NCI-H1092 (cell line): ENCODE measurements around the gene IFNA14.
A peak's percentile ranks its signal among the peaks of the same experiment; 100 is the strongest.
"Not testable (repeated sequence)": the region's sequence is repeated elsewhere in the genome, so short reads cannot be mapped to it uniquely, and the experiment has no call there.

Experiments
- DNase-seq: peaks from one replicate; lab custom pipeline; 2025; lab: John Stamatoyannopoulos, UW

The IFNA14 gene

GRCh38 chr9:21213411-21214326, 26.1 kb downstream of the IFNA14 start:
- DNase-seq, result not testable (repeated sequence)

- DNase-seq, result not testable (repeated sequence)
Observed at GRCh38 chr9:21212160-21212559, 27.6 kb downstream of the IFNA14 start.

- DNase-seq, result not testable (repeated sequence)
Observed at GRCh38 chr9:21210782-21211181, 29.0 kb downstream of the IFNA14 start.

DNA sequence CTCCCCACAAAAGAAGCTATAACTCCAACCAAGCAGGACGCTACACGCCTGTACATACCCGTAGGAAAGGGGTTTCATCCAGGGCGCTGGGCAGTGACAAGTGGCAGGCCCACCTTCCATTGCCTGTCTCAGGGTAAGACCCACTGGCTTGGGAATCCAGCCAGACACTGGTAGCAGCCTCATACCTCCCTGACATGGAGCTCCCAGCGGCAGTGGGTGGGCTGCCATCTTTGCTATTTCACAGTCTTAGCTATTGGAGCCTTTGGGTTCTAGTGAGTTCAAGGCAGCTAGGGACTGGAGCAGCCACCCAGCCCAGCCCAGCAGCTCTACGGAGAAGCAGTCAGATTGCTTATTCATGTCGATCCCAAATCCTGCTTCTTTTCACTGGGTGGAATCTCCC, 29.5 kb downstream of the IFNA14 start:
- DNase-seq, result no peak

- not testable (repeated sequence) for DNase-seq
Observed at GRCh38 chr9:21207043-21207442, 32.8 kb downstream of the IFNA14 start, which contains the start of gene IFNA10. Gene IFNA10, minus strand, starts transcription at chr9:21207143. Its CDS starts 46 bp downstream, at chr9:21207097.

DNA sequence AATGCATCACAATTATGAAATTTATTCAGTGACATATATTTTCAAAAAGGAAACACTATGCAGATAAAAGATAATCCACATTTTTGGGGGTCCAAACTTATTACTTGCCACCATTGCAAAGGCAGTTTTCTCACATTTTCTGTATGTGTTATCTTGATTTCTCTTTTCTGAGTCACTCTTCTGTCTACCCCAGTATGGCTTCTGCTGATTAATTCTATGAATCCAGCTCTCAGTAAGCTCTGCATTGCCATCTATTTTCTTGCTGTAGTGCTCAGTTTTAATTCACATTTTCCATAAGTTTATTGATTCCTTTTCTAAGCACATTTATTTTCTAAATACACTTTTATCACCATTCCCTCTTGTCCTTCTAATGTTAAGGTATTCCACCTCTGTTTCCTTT, 34.6 kb downstream of the IFNA14 start:
- no peak for DNase-seq

- not testable (repeated sequence) for DNase-seq
Observed at GRCh38 chr9:21202105-21202504, 37.7 kb downstream of the IFNA14 start, which contains the start of gene IFNA7. Gene IFNA7, minus strand, starts transcription at chr9:21202205. Its CDS starts 40 bp downstream, at chr9:21202165.

- peak; percentile 1 for DNase-seq
Observed at GRCh38 chr9:21194867-21195776, 44.7 kb downstream of the IFNA14 start.
